GM21825 (cell line): ENCODE measurements around the gene TMTC2.
"Not testable (repeated sequence)": the region's sequence is repeated elsewhere in the genome, so short reads cannot be mapped to it uniquely, and the experiment has no call there.

Source experiments
- ATAC-seq: cut with Tn5 transposase; IDR thresholded peaks from one replicate; pipeline ENCODE4 v1.9.1; 2021; ENCODE audit warnings: mild to moderate bottlenecking, moderate library complexity; ENCODE audit not compliant: unreplicated experiment

Gene TMTC2

GRCh38 chr12:83113945-83114344 lies 427.2 kb downstream of the TMTC2 start:
- no peak for ATAC-seq

GRCh38 chr12:83114966-83115365 lies 428.3 kb downstream of the TMTC2 start:
- ATAC-seq: no peak

- ATAC-seq: not testable (repeated sequence)
Measured at GRCh38 chr12:83117926-83118325, 431.2 kb downstream of the TMTC2 start.

GRCh38 chr12:83121897-83122622 lies 435.4 kb downstream of the TMTC2 start:
- no peak for ATAC-seq

GRCh38 chr12:83122623-83122934 lies 435.9 kb downstream of the TMTC2 start:
- no peak for ATAC-seq

- no peak for ATAC-seq
Measured at GRCh38 chr12:83123039-83123438, 436.3 kb downstream of the TMTC2 start.

GRCh38 chr12:83128540-83128939 lies 441.8 kb downstream of the TMTC2 start:
- ATAC-seq: no peak

GRCh38 chr12:83130178-83130577 lies 443.5 kb downstream of the TMTC2 start:
- no peak for ATAC-seq

GRCh38 chr12:83132360-83132759 lies 445.7 kb downstream of the TMTC2 start:
- no peak for ATAC-seq

GRCh38 chr12:83136411-83136810 lies 449.7 kb downstream of the TMTC2 start:
- no peak for ATAC-seq

- ATAC-seq: no peak
Measured at GRCh38 chr12:83140135-83140534, 453.4 kb downstream of the TMTC2 start.

GRCh38 chr12:83141460-83141994 lies 454.8 kb downstream of the TMTC2 start:
- ATAC-seq: no peak

- no peak for ATAC-seq
Measured at GRCh38 chr12:83142914-83143313, 456.2 kb downstream of the TMTC2 start.

GRCh38 chr12:83143950-83144349 lies 457.2 kb downstream of the TMTC2 start:
- ATAC-seq: no peak

GRCh38 chr12:83145325-83145840 lies 458.7 kb downstream of the TMTC2 start:
- no peak for ATAC-seq

- ATAC-seq: no peak
Measured at GRCh38 chr12:83147341-83147740, 460.6 kb downstream of the TMTC2 start.

- ATAC-seq: no peak
Measured at GRCh38 chr12:83149987-83150386, 463.3 kb downstream of the TMTC2 start.

- ATAC-seq: no peak
Measured at GRCh38 chr12:83150465-83151189, 463.9 kb downstream of the TMTC2 start.

- ATAC-seq: no peak
Measured at GRCh38 chr12:83153177-83153576, 466.5 kb downstream of the TMTC2 start.

- ATAC-seq: no peak
Measured at GRCh38 chr12:83156815-83157214, 470.1 kb downstream of the TMTC2 start.

GRCh38 chr12:83157604-83158003 lies 470.9 kb downstream of the TMTC2 start:
- ATAC-seq: no peak

- no peak for ATAC-seq
Measured at GRCh38 chr12:83158613-83159207, 472.0 kb downstream of the TMTC2 start.
